Measurements from ENCODE around the gene FCRL2.

Gene FCRL2

DNA sequence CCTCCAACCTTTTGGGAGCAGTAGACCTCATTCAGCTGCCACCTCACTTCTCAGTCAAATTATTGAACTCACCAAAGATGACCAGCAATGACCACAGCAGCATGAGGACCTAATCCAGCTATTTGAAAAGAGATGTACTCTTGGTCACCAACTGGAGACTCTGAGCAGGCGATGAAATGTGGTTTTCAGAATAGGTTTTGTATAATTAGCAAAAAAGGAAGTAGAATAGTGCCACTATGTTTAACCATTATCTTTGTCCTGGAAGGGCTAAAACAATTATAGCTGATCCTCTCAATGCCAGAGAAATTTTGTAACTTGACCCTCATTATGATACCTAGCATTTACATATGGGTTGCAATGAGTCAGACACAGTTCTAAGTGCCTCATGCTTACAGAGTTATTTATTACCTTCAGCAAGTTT, at the start of gene FCRL2:
TSS of gene FCRL2 (minus strand) at position 162 of the 421 bp plus-strand sequence. CDS start at position 103, 59 bp downstream.
- no peak for DNase-seq (ENCODE audit: low spot score)
- no peak for TF ChIP-seq CTCF (IDR thresholded peaks at IDR 0.05; ENCODE audit: borderline replicate concordance, control extremely low read depth, extremely low read depth, insufficient read depth, missing control alignments)

GRCh38 chr1:157820299-157820698, 43.4 kb upstream of the FCRL2 start:
- DNase-seq (ENCODE audit: low spot score) = no peak
- in situ Hi-C loops (cut with MboI; ENCODE audit: low sequenced_read_pairs, unreplicated experiment) = no loop called here
- TF ChIP-seq CTCF (IDR thresholded peaks at IDR 0.05; ENCODE audit: borderline replicate concordance, control extremely low read depth, extremely low read depth, insufficient read depth, missing control alignments) = no peak

More for the DNA sequence above, at the start of gene FCRL2:
- in situ Hi-C loops (cut with MboI; ENCODE audit: low sequenced_read_pairs, unreplicated experiment) = no loop called here

DNA sequence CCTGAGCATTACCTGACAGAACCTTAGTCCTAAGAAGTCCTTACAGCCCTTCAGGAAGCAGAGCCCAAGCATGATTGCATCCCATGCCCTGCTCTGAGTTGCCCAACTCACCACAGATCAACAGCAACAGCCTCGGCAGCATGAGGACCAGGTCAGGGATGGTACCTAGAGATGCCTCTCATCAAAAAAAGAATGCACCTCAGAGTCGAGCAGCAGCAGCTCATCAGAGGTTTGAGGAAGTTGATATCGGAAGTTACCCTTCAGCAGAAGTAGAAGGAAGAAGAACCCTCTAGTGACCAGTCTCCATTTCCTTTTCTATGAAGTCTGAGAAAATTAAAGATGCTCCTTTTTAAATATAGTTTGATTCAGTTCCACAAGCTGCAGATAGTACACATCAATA, 43.0 kb upstream of the FCRL2 start, which contains the start of gene FCRL1:
TSS of gene FCRL1 (minus strand) at position 225 of the 400 bp plus-strand sequence. CDS start at position 142, 83 bp downstream.
- DNase-seq (ENCODE audit: low spot score) = no peak
- no peak for TF ChIP-seq CTCF (IDR thresholded peaks at IDR 0.05; ENCODE audit: borderline replicate concordance, control extremely low read depth, extremely low read depth, insufficient read depth, missing control alignments)

DNA sequence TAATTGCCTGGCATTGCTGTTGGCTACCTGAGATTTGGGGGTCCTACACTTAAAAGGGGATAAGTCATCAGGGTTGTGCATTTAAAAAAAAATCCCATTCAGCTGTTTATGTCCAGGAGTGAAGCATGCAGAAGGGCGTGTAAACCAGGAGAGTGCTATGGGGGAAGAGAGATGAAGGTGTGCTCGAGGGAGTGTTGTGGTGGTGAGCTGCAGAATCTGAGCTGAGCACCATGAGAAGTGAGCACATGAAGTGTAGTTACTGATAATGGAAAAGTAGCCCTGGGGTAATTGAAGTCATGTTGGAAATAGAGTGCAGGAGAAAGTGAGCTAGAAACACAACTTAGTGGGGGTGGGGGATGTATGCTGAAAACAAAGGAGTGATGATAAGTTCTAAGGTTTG, 42.3 kb upstream of the FCRL2 start:
- TF ChIP-seq CTCF (IDR thresholded peaks at IDR 0.05; ENCODE audit: borderline replicate concordance, control extremely low read depth, extremely low read depth, insufficient read depth, missing control alignments) = no peak
- no peak for DNase-seq (ENCODE audit: low spot score)
- in situ Hi-C loops (cut with MboI; ENCODE audit: low sequenced_read_pairs, unreplicated experiment) = no loop called here

More for the DNA sequence above, 43.0 kb upstream of the FCRL2 start, which contains the start of gene FCRL1:
- in situ Hi-C loops (cut with MboI; ENCODE audit: low sequenced_read_pairs, unreplicated experiment) = no loop called here

DNA sequence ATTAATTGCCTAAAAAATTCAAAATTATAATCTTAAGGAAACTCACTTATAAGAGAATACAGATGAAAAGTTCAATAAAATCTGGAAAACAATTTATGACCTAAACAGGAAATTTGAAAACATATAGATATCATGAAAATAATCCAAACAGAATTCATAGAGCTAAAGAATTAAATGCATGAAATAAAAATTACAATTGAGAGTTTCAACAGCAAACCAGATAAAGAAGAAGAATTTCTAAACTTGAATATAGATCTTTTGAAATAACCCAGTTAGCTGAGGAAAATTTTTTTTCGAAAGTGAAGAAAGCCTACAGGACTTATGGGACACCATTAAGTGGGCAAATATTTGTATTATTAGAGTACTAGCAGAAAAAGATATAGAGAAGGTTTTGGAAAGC, 36.3 kb upstream of the FCRL2 start:
- no peak for DNase-seq (ENCODE audit: low spot score)
- in situ Hi-C loops (cut with MboI; ENCODE audit: low sequenced_read_pairs, unreplicated experiment) = no loop called here
- no peak for TF ChIP-seq CTCF (IDR thresholded peaks at IDR 0.05; ENCODE audit: borderline replicate concordance, control extremely low read depth, extremely low read depth, insufficient read depth, missing control alignments)

- in situ Hi-C loops (cut with MboI; ENCODE audit: low sequenced_read_pairs, unreplicated experiment) = no loop called here
- TF ChIP-seq CTCF (IDR thresholded peaks at IDR 0.05; ENCODE audit: borderline replicate concordance, control extremely low read depth, extremely low read depth, insufficient read depth, missing control alignments) = no peak
- DNase-seq (ENCODE audit: low spot score) = peak; percentile 32
Observed at GRCh38 chr1:157806431-157807149, 29.7 kb upstream of the FCRL2 start.

All from GM13976 (cell line).